ENCODE measurements around the gene KLHL6. TPM values are rescaled to one million over a fixed set of nuclear protein-coding genes. Genes with fewer than 3 reads are reported as not detected.
"Not testable (repeated sequence)": the region's sequence is repeated elsewhere in the genome, so short reads cannot be mapped to it uniquely, and the experiment has no call there.

The KLHL6 gene
- total and polyA plus RNA-seq, 2 of the 13 experiments (the other 11 are each of a cell fraction or from before 2014, with no cell fraction given), result not detected

GRCh38 chr3:183520741-183521556 lies 34.6 kb downstream of the KLHL6 start:
- H3K4me3 ChIP-seq (replicated peaks in 1 of 3; ENCODE audit: insufficient read depth in 1 of 3, low read depth in 2 of 3, low read length in 3 of 3), result peak overlapping the region in 2 of 3 experiments; percentile 16 to 38; a peak in 3 of 6 replicates
- TF ChIP-seq ZNF687 (CRISPR knock-in tag; IDR thresholded peaks at IDR 0.05) (peak; percentile 59), PHF8 (CRISPR knock-in tag; IDR thresholded peaks at IDR 0.05) (0 out of 2 replicates have a peak, but pooled peaks have one; percentile 20), ZNF263 (CRISPR knock-in tag; IDR thresholded peaks at IDR 0.05) (peak; percentile 96), SALL1 (CRISPR knock-in tag; IDR thresholded peaks at IDR 0.05) (0 out of 2 replicates have a peak, but pooled peaks have one; percentile 23), HNF1B (CRISPR knock-in tag; IDR thresholded peaks at IDR 0.05) (0 out of 2 replicates have a peak, but pooled peaks have one; percentile 25), STAG1 (CRISPR knock-in tag; IDR thresholded peaks at IDR 0.05) (0 out of 2 replicates have a peak, but pooled peaks have one; percentile 3), HOXA3 (CRISPR knock-in tag; IDR thresholded peaks at IDR 0.05) (peak; percentile 28; the same call in 1 of the 2 replicates), FOXA3 (CRISPR knock-in tag; IDR thresholded peaks at IDR 0.05) (0 out of 2 replicates have a peak, but pooled peaks have one; percentile 7), PAXIP1 (CRISPR knock-in tag; conservative IDR thresholded peaks at IDR 0.05) (0 out of 2 replicates have a peak, but pooled peaks have one; percentile 14)
- H3K27me3 ChIP-seq (ENCODE audit: control insufficient read depth in 1 of 2, insufficient read depth in 2 of 2, low read length in 2 of 2), result peaks cover 0 to 23% of the 10 kb centered on the region in 2 experiments; a peak in 4 of 5 replicates
- WGBS (ENCODE audit: low lambda C conversion rate), result 1% methylated on average over 12 of the region's 19 CpGs
- CTCF ChIA-PET (ENCODE audit: low intra/inter-chr PET ratio, low total read pairs); H3K27ac ChIP-seq (ENCODE audit: extremely low read length, insufficient read depth, low read length); H3K9me3 ChIP-seq (ENCODE audit: low read length); H2AFZ ChIP-seq (ENCODE audit: low read length); H3K36me3 ChIP-seq (replicated peaks in 1 of 2; ENCODE audit: control insufficient read depth in 1 of 2, insufficient read depth in 2 of 2, low read length in 2 of 2); intact Hi-C loops (cut with micrococcal nuclease; ENCODE audit: unreplicated experiment); DNase-seq (ENCODE audit: low spot score); POLR2A ChIA-PET; in situ Hi-C loops (cut with HindIII; ENCODE audit: extremely low pct_ligation_motif_present, low pct_unique_long_range_greater_than_20kb); FAIRE-seq; H3K79me2 ChIP-seq (ENCODE audit: insufficient read depth, low read length); H4K20me1 ChIP-seq (ENCODE audit: insufficient read depth, low read length); H3K9ac ChIP-seq (ENCODE audit: insufficient read depth, low read depth, low read length); BruUV-seq (replicated peaks): not testable (repeated sequence)
- H3K4me1 ChIP-seq (ENCODE audit: insufficient read depth, low read length), result peaks cover 29% of the 10 kb centered on the region
- peak overlapping the region; percentile 59 for H3K4me2 ChIP-seq (ENCODE audit: low read depth, low read length)
- peak; percentile 85 for ATAC-seq

All from HepG2 (cell line).